Right renal pelvis (tissue), 4 donors: ENCODE results near the gene FGF12. TPM values are rescaled to one million over a fixed set of nuclear protein-coding genes. Genes with fewer than 3 reads are reported as not detected.
A peak's percentile ranks its signal among the peaks of the same experiment; 100 is the strongest.

Experiments used
- DNase-seq, 4 donors: peaks; one replicate each; pipeline ENCODE4 v3.0.0-alpha.2; 2013; ENCODE audit warnings: low read depth in 4 of 4, low spot score in 3 of 4, missing footprints in 1 of 4
- polyA plus RNA-seq, 4 donors: library from polyadenylated mRNA; unstranded; fragments of 120-200 nt; gene quantifications; one replicate each; pipeline ENCODE4 v1.2.1, GENCODE V29; 2013; ENCODE audit not compliant: insufficient read length in 4 of 4

Gene FGF12
- polyA plus RNA-seq, 4 donors = 6.4 to 8.6 (median 7.3) TPM

DNA sequence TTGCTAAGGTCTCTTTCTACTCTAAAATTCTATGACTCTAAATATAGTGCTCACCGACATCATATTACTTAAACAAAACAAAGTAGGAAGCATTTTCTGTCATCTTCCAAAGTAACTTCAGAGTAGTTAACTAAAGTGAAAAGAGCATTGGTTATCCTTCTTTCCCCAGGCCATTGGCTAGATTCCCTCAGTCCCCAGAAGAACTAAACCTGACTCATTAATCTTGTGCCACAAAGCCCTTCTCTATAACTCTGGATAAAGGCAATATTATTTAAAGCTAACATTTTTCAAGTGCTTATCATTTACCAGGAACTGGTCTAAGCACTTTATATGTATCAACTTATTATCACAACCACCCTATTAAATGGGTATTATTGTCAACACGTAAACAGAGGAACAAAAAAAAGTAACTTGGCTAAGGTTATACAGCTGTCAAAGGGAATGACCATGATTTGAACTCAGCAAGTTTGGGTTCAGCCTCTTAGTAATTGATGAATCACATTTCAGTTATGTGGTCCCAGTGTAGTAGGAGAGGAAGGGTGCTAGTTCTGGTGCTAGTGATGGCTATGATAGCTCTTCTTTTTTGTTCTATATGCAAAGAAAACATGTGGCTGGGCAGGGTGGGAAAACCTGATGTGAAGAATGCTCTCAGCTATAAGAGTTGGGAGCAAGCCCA is 304.9 kb downstream of the FGF12 start:
- DNase-seq = no peak

DNA sequence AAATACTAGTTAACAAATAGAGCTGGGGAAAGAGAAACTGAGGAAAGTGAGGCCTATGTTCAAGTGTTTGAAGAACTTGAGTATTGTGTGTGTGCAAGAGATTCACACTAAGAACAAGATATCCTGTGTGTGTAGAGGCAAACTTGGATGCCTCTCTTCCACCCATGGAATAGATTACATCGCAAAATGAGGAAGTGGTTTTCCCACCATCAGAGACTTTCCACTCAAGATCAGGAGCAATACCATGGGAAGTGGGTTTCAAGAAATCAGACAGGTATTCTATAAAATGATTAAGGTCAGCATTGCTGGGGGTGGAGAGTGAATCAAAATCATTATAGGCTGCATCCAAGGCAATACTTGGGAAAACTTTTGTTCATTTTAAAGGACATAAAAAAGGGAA is 308.0 kb downstream of the FGF12 start:
- DNase-seq = no peak

GRCh38 chr3:192417559-192418055 is 309.7 kb downstream of the FGF12 start:
- DNase-seq = no peak

- DNase-seq = no peak
Measured at GRCh38 chr3:192417017-192417416, 310.3 kb downstream of the FGF12 start.

DNA sequence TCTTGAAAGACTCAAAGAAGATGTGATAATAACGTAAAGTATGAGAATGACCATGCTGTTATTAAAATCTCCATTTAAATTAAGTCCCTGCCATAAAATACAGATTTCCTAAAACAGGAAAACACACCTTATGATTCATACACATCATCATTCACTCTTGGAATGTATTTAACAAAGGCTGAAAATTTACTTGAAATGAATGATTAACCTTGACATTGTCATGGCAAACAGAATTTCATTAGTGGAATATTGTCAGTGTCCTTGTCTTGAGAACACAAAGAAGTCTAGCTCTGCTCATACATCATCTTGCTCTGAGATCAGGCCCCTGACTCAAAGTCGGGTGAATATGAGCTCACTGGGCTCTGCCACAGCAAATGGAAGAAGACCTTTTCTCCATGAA is 313.9 kb downstream of the FGF12 start:
- no peak for DNase-seq

DNA sequence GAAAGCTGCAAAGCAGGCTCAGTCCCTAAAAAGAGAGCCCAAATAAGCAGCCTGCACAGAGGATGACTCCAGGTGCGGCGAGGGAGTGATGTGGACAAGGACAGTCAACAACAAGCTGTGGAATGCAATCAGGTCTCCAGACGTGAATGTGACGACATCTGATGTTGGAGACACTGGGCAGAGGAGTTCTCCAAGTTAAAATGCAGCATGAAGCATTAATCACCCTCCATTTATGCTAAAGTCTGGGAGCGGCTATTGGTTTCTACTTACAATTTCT is 316.7 kb downstream of the FGF12 start:
- DNase-seq = no peak

- DNase-seq = peak in 2 of 4 donors; percentile 33 to 34
Measured at GRCh38 chr3:192409838-192410683, 317.3 kb downstream of the FGF12 start.

DNA sequence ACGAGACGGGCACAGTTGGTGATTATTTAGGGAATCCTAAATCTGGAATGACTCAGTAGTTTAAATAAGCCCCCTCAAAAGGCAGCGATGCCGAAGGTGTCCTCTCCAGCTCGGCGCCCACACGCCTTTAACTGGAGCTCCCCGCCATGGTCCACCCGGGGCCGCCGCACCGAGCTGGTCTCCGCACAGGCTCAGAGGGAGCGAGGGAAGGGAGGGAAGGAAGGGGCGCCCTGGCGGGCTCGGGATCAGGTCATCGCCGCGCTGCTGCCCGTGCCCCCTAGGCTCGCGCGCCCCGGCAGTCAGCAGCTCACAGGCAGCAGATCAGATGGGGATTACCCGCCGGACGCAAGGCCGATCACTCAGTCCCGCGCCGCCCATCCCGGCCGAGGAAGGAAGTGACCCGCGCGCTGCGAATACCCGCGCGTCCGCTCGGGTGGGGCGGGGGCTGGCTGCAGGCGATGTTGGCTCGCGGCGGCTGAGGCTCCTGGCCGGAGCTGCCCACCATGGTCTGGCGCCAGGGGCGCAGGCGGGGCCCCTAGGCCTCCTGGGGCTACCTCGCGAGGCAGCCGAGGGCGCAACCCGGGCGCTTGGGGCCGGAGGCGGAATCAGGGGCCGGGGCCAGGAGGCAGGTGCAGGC is 318.0 kb downstream of the FGF12 start:
- peak in 1 of 4 donors; percentile 51 for DNase-seq

- DNase-seq = peak in 2 of 4 donors; percentile 28 to 33
Measured at GRCh38 chr3:192408647-192409200, 318.6 kb downstream of the FGF12 start.

DNA sequence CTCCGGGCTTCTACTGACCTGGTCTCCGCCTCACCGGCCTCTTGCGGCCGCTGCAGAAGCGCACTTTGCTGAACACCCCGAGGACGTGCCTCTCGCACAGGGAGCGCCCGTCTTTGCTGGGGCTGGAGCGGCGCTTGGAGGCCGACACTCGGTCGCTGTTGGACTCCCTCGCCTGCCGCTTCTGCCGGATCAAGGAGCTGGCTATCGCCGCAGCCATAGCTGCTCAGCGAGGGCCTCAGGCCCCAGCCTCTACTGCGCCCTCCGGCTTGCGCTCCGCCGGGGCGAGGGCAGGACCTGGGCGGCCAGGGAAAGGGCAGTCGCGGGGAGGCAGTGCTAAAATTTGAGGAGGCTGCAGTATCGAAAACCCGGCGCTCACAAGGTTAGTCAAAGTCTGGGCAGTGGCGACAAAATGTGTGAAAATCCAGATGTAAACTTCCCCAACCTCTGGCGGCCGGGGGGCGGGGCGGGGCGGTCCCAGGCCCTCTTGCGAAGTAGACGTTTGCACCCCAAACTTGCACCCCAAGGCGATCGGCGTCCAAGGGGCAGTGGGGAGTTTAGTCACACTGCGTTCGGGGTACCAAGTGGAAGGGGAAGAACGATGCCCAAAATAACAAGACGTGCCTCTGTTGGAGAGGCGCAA is 319.2 kb downstream of the FGF12 start:
- DNase-seq = peak in 1 of 4 donors; percentile 15

- no peak for DNase-seq
Measured at GRCh38 chr3:192399767-192400166, 327.6 kb downstream of the FGF12 start.

DNA sequence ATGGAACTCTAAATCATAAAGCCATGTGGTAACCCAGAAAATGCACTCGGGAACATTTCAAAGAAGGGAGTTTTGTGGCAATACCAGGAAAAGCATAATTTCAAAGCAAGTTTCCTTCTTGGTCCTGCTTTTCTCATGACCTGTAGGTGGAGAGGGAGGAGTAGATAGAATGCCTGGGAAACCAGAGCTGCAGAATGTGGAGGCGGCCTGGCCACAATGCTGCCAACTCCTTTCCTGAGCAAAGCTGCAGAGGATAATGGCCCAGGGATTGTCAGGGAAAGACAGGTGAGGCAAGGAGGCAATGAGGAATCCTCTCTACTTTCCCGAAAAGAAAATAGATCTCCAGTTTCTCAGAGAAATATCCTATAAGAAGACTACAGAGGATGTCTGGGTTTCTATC is 330.3 kb downstream of the FGF12 start:
- no peak for DNase-seq

DNA sequence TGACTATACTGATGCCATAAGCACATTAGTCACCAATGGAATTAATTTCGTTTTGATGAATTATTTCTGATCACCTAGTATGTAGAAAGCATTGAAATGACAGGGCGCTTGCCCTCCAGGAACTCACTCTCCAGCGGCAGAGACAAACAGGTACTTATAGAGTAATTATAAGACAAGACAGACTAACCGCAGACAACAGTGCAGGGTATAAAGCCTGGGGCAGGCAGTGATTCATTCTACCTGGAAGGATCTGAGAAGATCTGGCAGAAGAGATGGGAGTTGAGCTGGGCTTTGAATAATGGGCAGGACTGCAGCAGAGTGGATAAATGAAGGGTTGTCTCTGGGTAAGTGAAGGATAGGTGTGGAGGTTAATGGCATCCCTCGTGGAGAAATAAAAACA is 331.8 kb downstream of the FGF12 start:
- DNase-seq = no peak

- no peak for DNase-seq
Measured at GRCh38 chr3:192392986-192393385, 334.4 kb downstream of the FGF12 start.

- DNase-seq = no peak
Measured at GRCh38 chr3:192382861-192383260, 344.5 kb downstream of the FGF12 start.

GRCh38 chr3:192373586-192373985 is 353.8 kb downstream of the FGF12 start:
- DNase-seq = no peak

- no peak for DNase-seq
Measured at GRCh38 chr3:192373032-192373431, 354.3 kb downstream of the FGF12 start.

DNA sequence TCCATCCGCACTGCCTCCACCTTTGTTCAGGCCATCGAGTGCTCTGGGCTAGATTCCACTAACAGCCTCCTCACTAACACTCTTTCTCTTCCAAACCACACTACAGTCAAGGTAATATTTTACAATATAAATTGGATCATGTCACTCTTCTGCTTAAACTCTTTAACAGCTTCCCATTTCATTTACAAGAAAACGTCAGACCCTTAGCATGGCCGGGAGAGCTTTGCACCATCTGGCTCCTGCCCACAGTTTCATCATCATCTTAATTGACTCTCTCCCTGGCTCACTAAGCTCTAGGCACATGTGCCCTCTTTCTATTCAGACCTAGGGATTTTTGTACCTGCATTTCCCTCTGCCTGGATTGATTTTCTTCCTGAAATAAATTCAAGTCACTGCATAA is 354.7 kb downstream of the FGF12 start:
- no peak for DNase-seq

DNA sequence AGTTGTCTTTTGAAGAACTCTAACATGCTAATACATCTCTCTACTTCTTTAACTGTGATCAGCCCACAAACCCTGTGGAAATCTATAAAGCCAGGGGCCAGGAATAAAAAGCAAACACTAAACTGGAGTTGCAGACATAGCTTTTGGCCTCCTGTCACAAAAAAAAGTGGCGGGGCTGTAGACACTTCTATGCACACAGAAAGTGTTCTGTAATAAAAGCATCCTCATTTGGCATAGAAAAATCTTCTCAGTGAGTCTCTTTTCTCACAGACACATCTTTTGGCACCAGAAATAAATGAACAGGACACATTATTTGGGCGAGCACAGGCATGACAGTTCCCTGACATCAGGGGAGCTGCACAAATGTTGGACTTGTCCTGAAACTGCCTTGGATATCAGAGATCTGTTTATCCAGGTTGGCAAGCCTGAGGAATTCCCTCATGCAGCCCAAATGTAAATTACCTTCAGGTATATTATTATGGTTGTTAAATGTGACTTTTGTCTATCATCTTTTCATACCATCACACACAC is 355.4 kb downstream of the FGF12 start:
- no peak for DNase-seq

DNA sequence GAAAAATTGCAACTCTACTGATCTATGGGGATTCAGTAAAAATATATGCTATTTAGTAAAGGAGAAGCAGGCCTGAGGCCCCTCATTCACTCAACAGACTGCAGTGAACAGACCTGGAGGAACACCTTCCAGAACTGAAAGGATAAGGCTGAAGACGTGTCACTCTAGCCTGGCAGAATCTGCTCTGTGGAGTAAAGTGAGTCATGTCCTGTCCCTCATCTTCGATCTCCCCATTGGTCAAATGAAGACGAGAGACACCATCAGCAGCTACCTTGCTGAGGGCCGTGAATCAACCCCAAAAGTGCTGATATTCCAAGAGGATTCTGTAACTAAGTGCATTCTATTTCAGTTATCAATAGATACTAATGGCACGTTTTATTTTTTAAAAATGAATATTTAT is 359.7 kb downstream of the FGF12 start:
- DNase-seq = no peak

DNA sequence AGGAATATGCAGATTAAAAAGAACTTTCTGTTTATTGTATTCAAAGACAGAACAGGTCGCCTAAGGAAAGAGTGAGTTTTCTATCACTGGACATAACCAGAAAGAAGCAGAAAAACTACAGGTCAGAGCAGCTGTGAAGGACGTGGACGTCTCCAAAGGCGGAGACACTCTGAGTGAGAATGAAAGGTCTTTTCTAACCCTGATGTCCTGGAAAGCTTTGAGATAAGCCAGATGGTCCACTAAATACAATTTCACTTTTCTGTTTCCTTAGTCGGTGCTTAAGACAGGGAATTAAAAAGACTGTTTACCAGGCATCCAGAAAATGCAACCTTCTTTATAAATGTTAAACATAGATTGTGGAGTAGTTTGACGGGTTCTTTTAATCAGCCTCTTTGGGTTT is 360.4 kb downstream of the FGF12 start:
- no peak for DNase-seq
